ELF-1 (cell line): ENCODE measurements around the gene PTK6.
"Not testable (repeated sequence)": the region's sequence is repeated elsewhere in the genome, so short reads cannot be mapped to it uniquely, and the experiment has no call there.

Experiments used
- DNase-seq: peaks from one replicate; pipeline ENCODE4 v3.0.0-alpha.2; 2016; ENCODE audit warnings: low read depth, low spot score

PTK6 gene

GRCh38 chr20:63529861-63530787, 7.1 kb downstream of the PTK6 start:
- DNase-seq, result no peak

GRCh38 chr20:63529180-63529860, 7.9 kb downstream of the PTK6 start:
- DNase-seq, result peak; percentile 1

DNA sequence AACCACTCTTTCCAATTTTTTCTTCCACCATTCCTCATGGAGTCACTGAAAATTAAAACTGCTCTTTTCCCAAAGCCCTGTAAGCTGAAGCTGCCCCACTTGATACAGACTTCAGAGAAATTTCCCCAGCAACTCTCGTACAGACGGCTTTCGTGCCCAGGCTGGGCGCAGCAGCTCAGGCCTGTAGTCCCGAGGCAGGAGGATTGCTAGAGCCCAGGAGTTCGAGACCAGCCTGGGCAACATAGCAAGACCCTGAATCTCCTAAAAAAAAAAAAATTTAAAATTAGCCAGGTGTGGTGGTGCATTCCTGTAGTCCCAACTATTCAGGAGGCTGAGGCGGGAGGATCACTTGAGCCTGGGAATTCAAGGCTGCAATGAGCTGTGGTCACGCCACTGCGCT, 10.0 kb downstream of the PTK6 start:
- no peak for DNase-seq

DNA sequence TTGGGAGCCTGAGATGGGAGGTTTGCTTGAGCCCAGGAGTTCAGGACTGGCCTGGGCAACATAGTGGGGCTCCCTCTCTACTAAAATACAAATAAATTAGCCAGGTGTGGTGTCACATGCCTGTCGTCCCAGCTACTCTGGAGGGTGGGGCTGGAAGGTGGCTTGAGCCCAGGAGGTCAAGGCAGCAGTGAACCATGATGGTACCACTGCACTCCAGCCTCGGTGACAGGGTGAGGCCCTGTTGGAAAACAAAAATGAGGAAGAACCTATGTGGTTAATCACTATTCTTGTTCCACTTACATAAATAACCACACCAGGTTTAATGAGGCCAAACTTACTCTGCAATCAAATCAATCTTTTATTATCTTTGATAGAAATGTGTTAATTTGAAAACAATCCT, 11.2 kb downstream of the PTK6 start:
- DNase-seq, result peak; percentile 2

DNA sequence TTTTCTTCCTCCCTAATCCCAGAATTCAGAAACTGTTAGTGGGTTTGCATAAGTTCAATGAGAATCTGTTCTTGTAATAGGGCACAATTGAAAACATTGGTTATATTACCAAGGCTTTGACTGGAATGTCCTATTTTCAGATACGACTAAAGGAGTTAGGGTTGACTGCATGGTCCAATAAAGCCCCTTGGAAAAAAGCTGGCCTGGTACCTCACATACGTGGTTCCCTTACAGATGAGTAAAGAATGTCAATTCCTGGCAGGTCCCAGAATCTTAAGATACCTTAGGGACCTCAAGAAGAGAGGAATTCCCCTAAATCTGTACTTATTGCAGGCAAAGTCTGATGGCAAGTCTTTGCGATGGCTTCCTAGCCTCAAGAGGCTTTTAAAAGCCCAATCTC, 12.0 kb downstream of the PTK6 start:
- DNase-seq, result no peak

GRCh38 chr20:63522981-63523611, 14.1 kb downstream of the PTK6 start:
- DNase-seq, result peak; percentile 5

DNA sequence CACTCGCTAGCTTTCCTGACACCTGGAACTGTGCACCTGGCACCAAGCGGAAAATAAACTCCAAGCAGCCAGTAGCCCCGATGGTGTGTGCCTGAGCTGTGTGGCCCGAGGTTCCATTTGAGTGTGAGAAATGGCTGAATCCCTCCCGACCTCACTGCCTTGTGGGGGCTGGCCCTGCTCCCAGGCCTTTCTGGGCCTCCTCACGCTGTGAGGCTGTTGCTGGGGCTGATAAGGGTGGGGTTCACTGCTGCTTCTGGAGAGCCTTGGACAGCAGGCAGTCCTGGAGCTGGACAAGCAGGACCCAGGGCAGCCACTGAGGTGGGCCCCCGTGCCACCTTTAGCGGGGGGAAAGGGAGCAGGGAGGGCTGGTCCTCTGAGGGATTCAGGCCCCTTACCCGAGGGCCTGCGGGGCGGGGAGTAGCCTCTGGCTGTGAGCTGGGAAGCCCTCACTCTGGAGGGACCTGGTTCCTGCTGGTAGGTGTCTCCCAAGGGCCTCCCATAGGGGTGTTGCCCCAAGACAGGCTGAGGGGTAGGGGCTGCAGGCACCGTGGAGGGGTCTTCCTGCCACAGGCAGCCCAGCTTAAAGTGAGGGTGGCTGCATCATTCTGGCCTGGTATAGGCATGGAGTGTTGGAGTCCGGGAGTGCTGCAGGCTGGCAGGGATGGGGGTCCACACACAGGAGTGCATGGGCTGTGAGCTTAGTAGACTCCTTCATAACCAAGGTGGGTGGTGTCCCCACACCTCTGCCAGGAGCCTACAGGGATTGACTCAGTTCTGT, 14.9 kb downstream of the PTK6 start:
- DNase-seq, result peak; percentile 8

- DNase-seq, result peak; percentile 30
These were observed 15.6 kb downstream of the PTK6 start for GRCh38 chr20:63521602-63522001.

DNA sequence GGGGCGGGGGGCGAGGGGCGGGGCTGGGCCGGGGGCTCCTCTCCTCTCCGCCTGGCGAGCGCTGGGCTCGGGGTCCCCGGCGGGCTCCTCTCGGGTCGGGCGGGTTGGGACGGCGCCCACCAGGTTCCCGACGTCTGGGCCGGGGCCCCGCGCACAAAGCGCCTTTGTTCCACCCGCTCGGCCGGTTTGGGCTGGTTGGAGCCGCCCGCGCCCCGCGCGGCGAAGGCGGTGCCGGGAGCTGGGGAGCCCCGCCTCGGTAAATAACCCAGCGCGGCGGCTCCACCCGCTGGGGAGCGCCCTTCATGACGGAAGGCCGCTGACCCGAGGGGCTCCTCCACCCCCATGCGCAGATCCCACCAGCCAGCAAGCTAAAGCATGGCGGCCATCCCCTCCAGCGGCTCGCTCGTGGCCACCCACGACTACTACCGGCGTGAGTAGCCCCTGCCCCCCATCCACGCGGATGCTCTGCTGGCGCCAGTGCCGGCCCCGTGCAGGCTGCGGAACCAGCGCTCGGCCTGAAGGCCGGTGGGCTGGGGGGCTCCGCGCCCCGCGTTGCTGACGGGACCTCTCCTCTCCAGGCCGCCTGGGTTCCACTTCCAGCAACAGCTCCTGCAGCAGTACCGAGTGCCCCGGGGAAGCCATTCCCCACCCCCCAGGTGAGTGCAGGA, 16.1 kb downstream of the PTK6 start:
- peak; percentile 53 for DNase-seq

GRCh38 chr20:63520504-63520933, 16.7 kb downstream of the PTK6 start, which contains the start of gene PPDPF:
PPDPF (plus strand) TSS chr20:63520765; CDS start chr20:63521309, 544 bp downstream.
- DNase-seq, result no peak

GRCh38 chr20:63519668-63520503, 17.3 kb downstream of the PTK6 start:
- peak; percentile 67 for DNase-seq

GRCh38 chr20:63518946-63519667, 18.1 kb downstream of the PTK6 start:
- DNase-seq, result no peak

DNA sequence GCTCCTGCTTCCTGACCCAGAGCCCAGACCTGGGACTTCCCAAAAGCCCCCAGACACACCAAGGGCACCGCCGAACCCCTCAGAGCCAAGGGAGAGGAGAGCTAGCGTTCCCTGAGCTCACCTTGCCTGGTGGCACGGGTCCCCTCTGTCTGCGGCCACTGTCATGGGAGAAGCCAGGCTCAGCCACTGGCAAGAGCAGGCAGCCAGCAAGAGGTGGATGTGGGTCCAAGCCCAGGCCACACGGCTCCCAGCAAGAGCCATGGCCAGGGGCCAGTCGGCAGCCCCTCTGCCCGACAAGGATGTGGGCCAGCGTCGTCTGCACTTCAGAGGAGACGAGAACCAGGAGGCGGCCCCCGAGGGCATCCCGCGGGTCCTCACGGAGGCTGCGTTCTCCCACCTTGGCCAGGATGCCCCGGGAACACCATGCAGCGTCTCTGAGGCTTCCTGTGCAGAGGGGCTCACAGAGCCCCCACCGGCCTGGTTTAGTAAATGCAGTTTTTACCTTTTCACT, 18.8 kb downstream of the PTK6 start:
- peak; percentile 74 for DNase-seq

DNA sequence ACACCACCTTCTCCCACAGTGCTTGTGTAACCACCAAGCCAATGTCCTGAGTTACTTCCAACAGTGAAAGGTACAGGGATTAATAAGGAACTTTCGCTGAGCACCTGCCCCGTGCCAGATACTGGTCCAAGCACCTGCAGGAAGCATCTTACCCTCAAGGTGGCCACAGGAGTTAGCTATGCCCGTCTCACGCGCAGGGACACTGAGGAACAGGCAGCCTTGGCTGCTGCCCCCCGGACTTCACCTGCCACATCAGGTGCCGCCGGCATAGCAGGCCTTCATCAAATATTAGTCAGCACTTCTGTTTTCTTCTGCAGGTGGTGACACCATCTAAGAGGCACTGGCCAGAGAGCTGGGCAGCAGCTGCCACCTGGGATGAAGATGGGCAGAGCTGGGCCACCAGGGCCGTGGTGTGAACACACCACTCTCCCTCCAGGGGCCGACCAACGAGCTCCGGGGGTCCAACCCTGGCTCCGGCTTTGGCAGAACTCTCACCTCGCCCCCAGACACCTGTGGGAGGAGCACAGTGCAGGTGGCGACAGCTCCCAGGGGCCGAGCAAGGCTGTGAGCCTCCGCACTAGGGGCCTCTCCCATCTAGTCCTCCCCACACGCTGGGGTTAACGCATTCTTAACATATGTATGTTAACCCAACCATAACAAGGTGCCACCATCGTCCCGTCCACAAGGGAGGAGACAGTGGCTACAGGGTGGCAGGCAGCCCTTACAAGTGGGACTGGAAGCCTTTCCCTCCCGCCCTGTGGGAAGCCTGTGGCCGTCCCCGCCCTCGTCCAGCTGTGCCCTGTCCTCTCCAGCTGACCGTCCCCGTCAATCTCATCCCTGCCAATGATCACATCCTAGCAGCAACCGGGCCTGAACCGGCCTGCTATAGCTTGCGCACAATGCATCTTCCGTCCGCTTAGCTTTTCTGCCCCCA, 19.5 kb downstream of the PTK6 start:
- DNase-seq, result no peak

GRCh38 chr20:63514520-63514919, 22.7 kb downstream of the PTK6 start:
- DNase-seq, result not testable (repeated sequence)

GRCh38 chr20:63513207-63513606, 24.0 kb downstream of the PTK6 start:
- DNase-seq, result no peak

DNA sequence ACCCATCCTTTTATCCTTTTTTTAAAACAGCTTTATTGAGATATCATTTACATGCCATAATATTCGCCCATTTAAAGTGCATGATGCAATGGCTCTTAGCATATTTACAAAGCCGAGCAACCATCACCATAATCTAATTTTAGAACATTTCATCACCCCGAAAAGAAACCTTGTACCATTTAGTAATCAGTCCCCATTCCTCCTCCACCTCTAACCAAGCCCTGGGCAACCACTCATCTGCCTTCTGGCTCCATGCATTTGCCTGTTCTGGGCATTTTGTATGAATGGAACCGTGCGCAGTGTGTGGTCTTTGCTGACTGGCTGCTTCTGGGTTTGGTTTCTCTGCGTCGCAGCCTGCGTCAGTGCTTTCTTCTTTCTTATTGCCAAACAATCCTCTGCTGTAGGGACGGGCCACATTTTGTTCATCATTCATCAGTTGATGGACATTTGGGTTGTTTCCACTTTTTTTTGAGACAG, 28.1 kb downstream of the PTK6 start:
- DNase-seq, result no peak
